GM23338 (cell line): ENCODE results near the gene STIM1.

Experiments used
- CREB1 ChIP-seq: fragments of 250-450 bp; sonication (Bioruptor Pico); IDR thresholded peaks from 2 replicates; pipeline ENCODE4 v1.5.0; 2020; ENCODE audit warnings: low read depth, mild to moderate bottlenecking, moderate library complexity
- ETS1 ChIP-seq: IDR thresholded peaks from 2 replicates; pipeline ENCODE4 v1.6.1; 2016; ENCODE audit warnings: antibody characterized with exemption
- EZH2 ChIP-seq: fragments of 200-600 bp; sonication (generic); IDR thresholded peaks from one replicate; pipeline ENCODE4 v1.8.0; 2017; ENCODE audit warnings: antibody characterized with exemption, mild to moderate bottlenecking, low read depth; ENCODE audit not compliant: unreplicated experiment
- JUNB ChIP-seq: IDR thresholded peaks from one replicate; pipeline ENCODE4 v1.6.1; 2016; ENCODE audit warnings: antibody characterized with exemption; ENCODE audit not compliant: unreplicated experiment
- POLR2AphosphoS5 ChIP-seq: IDR thresholded peaks from 2 replicates; pipeline ENCODE4 v1.6.1; 2016; ENCODE audit warnings: antibody characterized with exemption, low read depth
- STAT1 ChIP-seq: IDR thresholded peaks from one replicate; pipeline ENCODE4 v1.6.1; 2016; ENCODE audit warnings: antibody characterized with exemption; ENCODE audit not compliant: unreplicated experiment
- ZNF331 ChIP-seq: fragments of 250-450 bp; sonication (Bioruptor Pico); IDR thresholded peaks from 2 replicates; pipeline ENCODE4 v1.5.0; 2020; ENCODE audit warnings: low read depth, mild to moderate bottlenecking, moderate library complexity
- ZNF462 ChIP-seq: fragments of 250-450 bp; sonication (Bioruptor Pico); IDR thresholded peaks from 2 replicates; pipeline ENCODE4 v1.5.0; 2020; ENCODE audit warnings: mild to moderate bottlenecking, moderate library complexity
- TF ChIP-seq, protein P1 (sequence below), 2 experiments: fragments of 200-600 bp in 1 of 2; sonication (generic) in 1 of 2; conservative IDR thresholded peaks; 2 replicates each; pipeline versions ENCODE4 v1.5.1 to v1.6.1; 2016 to 2017; ENCODE audit warnings: antibody characterized with exemption in 2 of 2, low read depth in 2 of 2, mild to moderate bottlenecking in 2 of 2, moderate library complexity in 1 of 2

GRCh38 chr11:3996651-3997050 lies 141.2 kb downstream of the STIM1 start:
- TF ChIP-seq, protein P1, sequence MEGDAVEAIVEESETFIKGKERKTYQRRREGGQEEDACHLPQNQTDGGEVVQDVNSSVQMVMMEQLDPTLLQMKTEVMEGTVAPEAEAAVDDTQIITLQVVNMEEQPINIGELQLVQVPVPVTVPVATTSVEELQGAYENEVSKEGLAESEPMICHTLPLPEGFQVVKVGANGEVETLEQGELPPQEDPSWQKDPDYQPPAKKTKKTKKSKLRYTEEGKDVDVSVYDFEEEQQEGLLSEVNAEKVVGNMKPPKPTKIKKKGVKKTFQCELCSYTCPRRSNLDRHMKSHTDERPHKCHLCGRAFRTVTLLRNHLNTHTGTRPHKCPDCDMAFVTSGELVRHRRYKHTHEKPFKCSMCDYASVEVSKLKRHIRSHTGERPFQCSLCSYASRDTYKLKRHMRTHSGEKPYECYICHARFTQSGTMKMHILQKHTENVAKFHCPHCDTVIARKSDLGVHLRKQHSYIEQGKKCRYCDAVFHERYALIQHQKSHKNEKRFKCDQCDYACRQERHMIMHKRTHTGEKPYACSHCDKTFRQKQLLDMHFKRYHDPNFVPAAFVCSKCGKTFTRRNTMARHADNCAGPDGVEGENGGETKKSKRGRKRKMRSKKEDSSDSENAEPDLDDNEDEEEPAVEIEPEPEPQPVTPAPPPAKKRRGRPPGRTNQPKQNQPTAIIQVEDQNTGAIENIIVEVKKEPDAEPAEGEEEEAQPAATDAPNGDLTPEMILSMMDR (conservative IDR thresholded peaks at IDR 0.05; ENCODE audit: low read depth in 2 of 2): no peak
- TF ChIP-seq POLR2AphosphoS5 (no peak), EZH2 (no peak), ETS1 (no peak), JUNB (no peak), CREB1 (CRISPR knock-in tag) (no peak), STAT1 (no peak), ZNF462 (no peak), ZNF331 (CRISPR knock-in tag) (no peak)
